GM10266 (cell line): ENCODE results near the gene ACAP1.

Experiments used
- DNase-seq: peaks from one replicate; pipeline ENCODE4 v3.0.0; 2012; ENCODE audit errors: extremely low spot score
- TF ChIP-seq, protein P1 (sequence below): IDR thresholded peaks from 2 replicates; pipeline ENCODE4 v1.5.1; 2012; ENCODE audit warnings: mild to moderate bottlenecking, low read depth; ENCODE audit not compliant: control insufficient read depth, insufficient read depth; ENCODE audit errors: missing control alignments

Gene ACAP1, protein sequence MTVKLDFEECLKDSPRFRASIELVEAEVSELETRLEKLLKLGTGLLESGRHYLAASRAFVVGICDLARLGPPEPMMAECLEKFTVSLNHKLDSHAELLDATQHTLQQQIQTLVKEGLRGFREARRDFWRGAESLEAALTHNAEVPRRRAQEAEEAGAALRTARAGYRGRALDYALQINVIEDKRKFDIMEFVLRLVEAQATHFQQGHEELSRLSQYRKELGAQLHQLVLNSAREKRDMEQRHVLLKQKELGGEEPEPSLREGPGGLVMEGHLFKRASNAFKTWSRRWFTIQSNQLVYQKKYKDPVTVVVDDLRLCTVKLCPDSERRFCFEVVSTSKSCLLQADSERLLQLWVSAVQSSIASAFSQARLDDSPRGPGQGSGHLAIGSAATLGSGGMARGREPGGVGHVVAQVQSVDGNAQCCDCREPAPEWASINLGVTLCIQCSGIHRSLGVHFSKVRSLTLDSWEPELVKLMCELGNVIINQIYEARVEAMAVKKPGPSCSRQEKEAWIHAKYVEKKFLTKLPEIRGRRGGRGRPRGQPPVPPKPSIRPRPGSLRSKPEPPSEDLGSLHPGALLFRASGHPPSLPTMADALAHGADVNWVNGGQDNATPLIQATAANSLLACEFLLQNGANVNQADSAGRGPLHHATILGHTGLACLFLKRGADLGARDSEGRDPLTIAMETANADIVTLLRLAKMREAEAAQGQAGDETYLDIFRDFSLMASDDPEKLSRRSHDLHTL

DNA sequence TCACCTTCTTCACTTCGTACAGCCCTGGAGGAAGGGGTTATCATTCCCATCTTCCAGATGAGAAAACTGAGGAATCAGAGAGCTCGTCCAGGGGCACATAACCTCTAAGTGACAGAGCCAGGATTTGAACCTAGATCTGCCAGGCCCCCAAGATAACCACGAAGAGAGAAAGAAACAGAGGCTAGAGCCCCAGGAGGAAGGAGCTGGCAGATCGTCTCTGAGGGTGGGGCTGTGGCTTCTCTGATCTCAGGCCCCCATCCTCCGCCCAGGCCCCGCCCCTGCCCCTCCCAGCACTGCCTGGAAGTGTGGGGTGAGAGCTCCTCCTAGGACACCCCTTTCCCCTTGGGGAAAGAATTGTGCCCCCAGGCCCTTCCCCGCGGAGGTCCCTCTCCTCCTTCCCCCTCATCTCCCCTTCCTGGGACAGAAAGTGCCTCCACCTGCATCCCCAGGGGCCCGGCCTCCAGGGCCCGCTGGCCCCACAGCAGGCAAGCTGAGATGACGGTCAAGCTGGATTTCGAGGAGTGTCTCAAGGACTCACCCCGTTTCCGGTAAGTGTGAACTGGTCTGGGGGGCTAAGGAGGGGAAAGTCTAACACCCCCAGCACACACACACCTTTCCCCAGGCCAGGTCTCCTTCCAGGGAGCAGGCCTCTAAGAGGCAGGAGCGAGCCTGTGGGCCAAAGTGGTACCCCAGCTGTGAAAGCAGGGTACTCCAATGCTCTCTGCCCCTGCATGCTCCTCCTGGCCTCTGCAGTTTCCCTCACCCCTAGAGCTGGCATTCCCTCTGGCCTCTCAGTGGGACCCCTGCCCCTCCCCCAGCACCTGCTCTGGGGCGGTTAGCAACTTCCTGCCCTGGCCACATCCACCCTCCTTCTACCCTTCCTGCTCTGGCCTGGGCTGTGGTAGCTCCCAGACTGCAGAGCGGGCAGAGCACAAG is at the start of gene ACAP1:
TSS of gene ACAP1 (plus strand) at position 290 of the 936 bp plus-strand sequence. CDS start at position 496, 206 bp downstream.
- DNase-seq, result peak; percentile 80
- TF ChIP-seq, protein P1, sequence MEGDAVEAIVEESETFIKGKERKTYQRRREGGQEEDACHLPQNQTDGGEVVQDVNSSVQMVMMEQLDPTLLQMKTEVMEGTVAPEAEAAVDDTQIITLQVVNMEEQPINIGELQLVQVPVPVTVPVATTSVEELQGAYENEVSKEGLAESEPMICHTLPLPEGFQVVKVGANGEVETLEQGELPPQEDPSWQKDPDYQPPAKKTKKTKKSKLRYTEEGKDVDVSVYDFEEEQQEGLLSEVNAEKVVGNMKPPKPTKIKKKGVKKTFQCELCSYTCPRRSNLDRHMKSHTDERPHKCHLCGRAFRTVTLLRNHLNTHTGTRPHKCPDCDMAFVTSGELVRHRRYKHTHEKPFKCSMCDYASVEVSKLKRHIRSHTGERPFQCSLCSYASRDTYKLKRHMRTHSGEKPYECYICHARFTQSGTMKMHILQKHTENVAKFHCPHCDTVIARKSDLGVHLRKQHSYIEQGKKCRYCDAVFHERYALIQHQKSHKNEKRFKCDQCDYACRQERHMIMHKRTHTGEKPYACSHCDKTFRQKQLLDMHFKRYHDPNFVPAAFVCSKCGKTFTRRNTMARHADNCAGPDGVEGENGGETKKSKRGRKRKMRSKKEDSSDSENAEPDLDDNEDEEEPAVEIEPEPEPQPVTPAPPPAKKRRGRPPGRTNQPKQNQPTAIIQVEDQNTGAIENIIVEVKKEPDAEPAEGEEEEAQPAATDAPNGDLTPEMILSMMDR, result no peak

DNA sequence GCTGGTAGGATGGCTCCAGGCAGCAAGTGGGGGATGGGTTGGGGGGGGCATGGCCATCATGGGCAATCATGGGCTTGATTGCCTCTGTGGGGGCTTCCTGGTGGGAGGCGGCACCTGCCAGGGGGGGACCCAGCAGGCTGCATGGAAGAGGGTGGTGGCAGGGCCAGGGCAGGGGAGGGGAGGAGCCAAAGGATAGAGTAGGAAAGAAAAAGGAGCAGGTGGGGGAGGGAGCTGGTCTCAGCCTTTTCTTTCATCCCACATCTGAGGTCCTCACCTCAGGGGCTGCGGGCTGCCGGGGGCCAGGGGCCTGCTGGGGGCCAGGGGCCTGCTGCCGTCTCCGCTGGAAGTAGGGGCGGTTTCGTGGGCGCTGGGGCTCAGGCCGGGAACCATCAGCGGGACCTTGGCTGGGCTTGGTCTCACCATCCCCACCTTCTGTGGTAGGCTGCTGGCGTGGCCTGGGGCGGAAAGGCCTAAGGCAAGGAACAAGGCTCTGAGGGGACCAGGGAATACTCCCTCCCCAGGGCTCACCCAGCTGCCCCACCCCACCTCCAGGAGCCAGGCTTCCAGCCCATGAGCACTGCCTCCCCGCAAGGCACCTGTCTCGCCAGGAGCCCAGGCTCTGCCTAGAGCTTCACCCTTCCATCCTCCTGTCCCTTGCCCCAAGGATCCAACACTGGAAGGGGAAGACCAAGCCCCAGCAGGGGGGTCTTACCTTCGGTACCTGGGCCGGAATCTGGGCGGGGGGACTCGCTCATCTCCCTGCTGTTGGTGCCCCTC is 46.9 kb upstream of the ACAP1 start:
- peak; percentile 14 for DNase-seq
- TF ChIP-seq, protein P1, result no peak

DNA sequence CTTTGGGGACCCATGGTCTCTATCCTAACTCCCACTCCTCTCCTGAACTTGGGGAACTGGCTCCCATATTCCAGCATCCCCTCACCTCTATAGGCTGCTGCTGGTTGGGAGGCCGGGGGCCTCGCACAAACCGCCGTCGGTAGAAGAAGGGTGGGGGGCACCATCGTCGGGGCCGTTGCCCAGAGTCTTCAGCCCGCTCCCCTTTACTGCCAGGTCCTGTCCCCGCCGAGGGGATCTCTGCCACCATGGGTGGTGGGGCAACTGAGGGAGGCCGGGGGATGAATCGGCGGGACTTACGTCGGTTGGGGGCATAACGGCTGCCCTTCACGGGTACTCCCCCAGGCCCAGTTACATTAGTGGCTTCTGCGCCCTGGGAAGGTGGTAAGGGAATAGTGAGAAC is 46.2 kb upstream of the ACAP1 start:
- TF ChIP-seq, protein P1, result no peak
- DNase-seq, result no peak

DNA sequence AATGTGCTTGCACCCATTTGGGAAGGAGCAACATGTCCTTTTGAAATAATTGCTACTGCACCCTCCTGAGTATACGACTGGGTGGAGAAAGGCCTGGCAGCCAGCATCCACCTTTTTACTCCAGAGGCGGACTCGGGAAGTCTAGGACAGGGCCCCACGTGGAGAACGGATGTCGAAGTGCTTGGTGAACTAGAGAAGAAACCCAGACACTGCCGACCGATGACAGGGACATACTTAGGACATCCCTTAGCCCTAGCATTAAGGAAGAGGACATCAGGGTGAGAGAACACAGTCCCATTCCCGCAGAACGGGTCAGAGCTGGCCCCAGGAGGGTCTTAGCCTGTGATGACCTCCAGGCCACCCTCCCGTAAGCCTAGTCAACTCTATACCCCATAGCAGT is 45.6 kb upstream of the ACAP1 start:
- DNase-seq, result no peak
- TF ChIP-seq, protein P1, result no peak

DNA sequence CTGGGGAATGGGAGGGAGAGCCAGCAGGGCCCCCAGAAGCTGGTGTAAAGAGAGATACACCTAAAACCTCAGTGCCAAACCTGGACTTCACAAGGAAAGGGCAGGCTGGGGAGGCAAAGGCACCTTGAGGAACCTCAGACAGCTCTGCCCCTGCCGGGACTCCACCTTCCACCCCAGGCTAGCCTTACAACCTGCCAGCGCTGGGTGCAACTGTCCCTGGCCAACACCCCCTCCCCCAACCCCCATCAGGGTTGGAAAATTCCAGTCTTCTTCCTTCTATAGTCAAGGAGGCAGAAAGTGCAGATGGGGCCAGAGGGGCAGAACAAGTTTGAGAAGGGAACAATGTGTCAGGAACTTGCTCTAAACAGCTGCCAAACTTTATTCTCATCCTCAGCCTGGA is 44.1 kb upstream of the ACAP1 start:
- TF ChIP-seq, protein P1, result no peak
- peak; percentile 19 for DNase-seq

DNA sequence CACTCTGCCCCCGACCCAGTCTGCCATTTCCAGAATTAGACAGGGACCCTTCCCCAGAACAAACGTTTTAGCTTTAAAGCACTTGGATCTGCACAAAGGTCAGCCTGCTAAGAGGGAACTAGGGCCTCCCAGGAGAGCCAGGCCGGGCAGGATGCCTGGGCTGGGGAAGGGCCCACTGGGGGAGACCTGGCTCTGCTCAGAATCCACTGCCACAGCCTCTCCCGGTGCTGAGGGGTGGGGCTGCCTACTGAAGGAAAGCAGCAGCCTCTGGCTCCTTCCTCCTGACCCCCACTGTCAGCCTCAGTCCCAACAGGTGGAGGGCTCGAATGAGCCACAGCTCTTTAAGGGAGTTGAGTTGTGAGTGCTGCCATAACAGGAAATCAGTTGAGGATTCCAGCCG is 43.6 kb upstream of the ACAP1 start:
- TF ChIP-seq, protein P1, result no peak
- peak; percentile 30 for DNase-seq
